K562 (cell line): ENCODE measurements around the gene HNRNPA2B1. TPM values are rescaled to one million over a fixed set of nuclear protein-coding genes. Genes with fewer than 3 reads are reported as not detected.

Source experiments
- ATF6 ChIP-seq: sonication (generic); formaldehyde crosslinking; IDR thresholded peaks from 2 replicates; pipeline ENCODE4 v1.4.0; 2020; ENCODE audit warnings: mild to moderate bottlenecking, missing genetic modification reagents
- BCL6 ChIP-seq: fragments of 250-450 bp; sonication (Bioruptor Pico); IDR thresholded peaks from 2 replicates; pipeline ENCODE4 v1.4.0; 2020
- CHD2 ChIP-seq: IDR thresholded peaks from 2 replicates; pipeline ENCODE4 v1.6.1; 2011; ENCODE audit warnings: low read depth, low read length
- EP300 ChIP-seq: IDR thresholded peaks from 2 replicates; pipeline ENCODE4 v1.6.1; 2012; ENCODE audit warnings: low read length, improper control_type of control experiment
- FIP1L1 ChIP-seq: fragments of 200-400 bp; formaldehyde crosslinking; IDR thresholded peaks from 2 replicates; pipeline ENCODE4 v1.6.1; 2018; ENCODE audit warnings: mild to moderate bottlenecking, low read depth, low read length; ENCODE audit not compliant: poor library complexity, severe bottlenecking
- HDAC2 ChIP-seq: fragments of 450-650 bp; IDR thresholded peaks from 2 replicates; pipeline ENCODE4 v1.6.1; 2016; ENCODE audit warnings: mild to moderate bottlenecking
- KHSRP ChIP-seq: fragments of 450-650 bp; IDR thresholded peaks from 2 replicates; pipeline ENCODE4 v1.6.1; 2017
- KLF13 ChIP-seq: fragments of 450-650 bp; IDR thresholded peaks from 2 replicates; pipeline ENCODE4 v1.6.1; 2016; ENCODE audit warnings: missing genetic modification characterization, low read depth, mild to moderate bottlenecking, missing compliant biosample characterization, moderate library complexity, borderline replicate concordance
- LARP7 ChIP-seq: fragments of 450-650 bp; IDR thresholded peaks from 2 replicates; pipeline ENCODE4 v1.6.1; 2016
- RBM25 ChIP-seq: fragments of 200-400 bp; formaldehyde crosslinking; IDR thresholded peaks from 2 replicates; pipeline ENCODE4 v1.6.1; 2018; ENCODE audit warnings: low read length, low read depth, moderate library complexity; ENCODE audit not compliant: severe bottlenecking
- SMAD4 ChIP-seq: fragments of 250-450 bp; sonication (Bioruptor Pico); conservative IDR thresholded peaks from 2 replicates; pipeline ENCODE4 v1.8.0; 2021; ENCODE audit warnings: inconsistent platforms, mild to moderate bottlenecking, moderate library complexity
- SMARCA5 ChIP-seq: fragments of 450-650 bp; IDR thresholded peaks from 2 replicates; pipeline ENCODE4 v1.6.1; 2016
- STAT5B ChIP-seq: fragments of 250-450 bp; sonication (Bioruptor Pico); IDR thresholded peaks from 2 replicates; pipeline ENCODE4 v1.8.0; 2021; ENCODE audit warnings: mild to moderate bottlenecking, inconsistent platforms
- TFAM ChIP-seq: fragments of 250-450 bp; sonication (Bioruptor Pico); conservative IDR thresholded peaks from 2 replicates; pipeline ENCODE4 v1.5.0; 2021; ENCODE audit warnings: mild to moderate bottlenecking, moderate library complexity
- TFE3 ChIP-seq: fragments of 450-650 bp; formaldehyde crosslinking; IDR thresholded peaks from 2 replicates; pipeline ENCODE4 v1.4.0; 2020; ENCODE audit warnings: mild to moderate bottlenecking, mixed read lengths
- ZNF133 ChIP-seq: fragments of 250-450 bp; sonication (Bioruptor Pico); IDR thresholded peaks from 2 replicates; pipeline ENCODE4 v1.4.0; 2020; ENCODE audit warnings: mild to moderate bottlenecking
- ZNF347 ChIP-seq: fragments of 450-650 bp; formaldehyde crosslinking; IDR thresholded peaks from 2 replicates; pipeline ENCODE4 v1.4.0; 2020; ENCODE audit warnings: low read depth, mild to moderate bottlenecking, moderate library complexity
- ZNF57 ChIP-seq: fragments of 450-650 bp; formaldehyde crosslinking; IDR thresholded peaks from 2 replicates; pipeline ENCODE4 v1.4.0; 2020; ENCODE audit warnings: mild to moderate bottlenecking, moderate library complexity
- ZNF764 ChIP-seq: fragments of 250-450 bp; sonication (Bioruptor Pico); IDR thresholded peaks from 2 replicates; pipeline ENCODE4 v1.4.0; 2020; ENCODE audit warnings: low read depth, mild to moderate bottlenecking, moderate library complexity
- ZNF778 ChIP-seq: fragments of 450-650 bp; formaldehyde crosslinking; IDR thresholded peaks from 2 replicates; pipeline ENCODE4 v1.4.0; 2020; ENCODE audit warnings: mild to moderate bottlenecking, moderate library complexity
- polyA plus RNA-seq, 8 experiments: library from polyadenylated mRNA; depleted of rRNA in 4 of 8; stranded (reverse) in 5 of 8; unstranded in 3 of 8; fragments of >200 nt; fragmentation: Nextera tagmentation in 2 of 8; fragmentation: Illumina TruSeq in 1 of 8; extraction: Ambion mirVana in 2 of 8; extraction: Trizol in 1 of 8; gene quantifications; 2 replicates each; pipeline versions ENCODE4 v1.2.1 to v1.2.3, GENCODE V29; 2011 to 2014; ENCODE audit warnings: inconsistent platforms in 1 of 8, missing spikeins in 1 of 8
- total RNA-seq, 7 experiments: library from RNA; depleted of rRNA in 6 of 7; stranded (reverse); fragments of >200 nt in 6 of 7; fragmentation: Illumina TruSeq in 2 of 7; extraction: Trizol in 2 of 7; gene quantifications; 2 replicates each; pipeline versions ENCODE4 v1.2.1 to v1.2.3, GENCODE V29; 2011 to 2021; ENCODE audit warnings: low replicate concordance in 1 of 7
- TF ChIP-seq, protein P1 (sequence below): sonication (generic); formaldehyde crosslinking; IDR thresholded peaks from 2 replicates; pipeline ENCODE4 v1.8.0; 2022; ENCODE audit warnings: mild to moderate bottlenecking, low read depth, missing genetic modification reagents
- TF ChIP-seq, protein P2 (sequence below): fragments of 450-650 bp; IDR thresholded peaks from 2 replicates; pipeline ENCODE4 v1.6.1; 2016; ENCODE audit warnings: low read depth, mild to moderate bottlenecking, moderate library complexity
- TF ChIP-seq, protein P3 (sequence below): IDR thresholded peaks from 3 replicates; pipeline ENCODE4 v1.6.1; 2011; ENCODE audit warnings: borderline replicate concordance, mild to moderate bottlenecking; ENCODE audit not compliant: insufficient read length, insufficient read depth

HNRNPA2B1 gene
- total and polyA plus RNA-seq, 9 of the 15 experiments (the other 6 are each of a cell fraction or from before 2014, with no cell fraction given) = 630 to 1,989 (median 865) TPM

DNA sequence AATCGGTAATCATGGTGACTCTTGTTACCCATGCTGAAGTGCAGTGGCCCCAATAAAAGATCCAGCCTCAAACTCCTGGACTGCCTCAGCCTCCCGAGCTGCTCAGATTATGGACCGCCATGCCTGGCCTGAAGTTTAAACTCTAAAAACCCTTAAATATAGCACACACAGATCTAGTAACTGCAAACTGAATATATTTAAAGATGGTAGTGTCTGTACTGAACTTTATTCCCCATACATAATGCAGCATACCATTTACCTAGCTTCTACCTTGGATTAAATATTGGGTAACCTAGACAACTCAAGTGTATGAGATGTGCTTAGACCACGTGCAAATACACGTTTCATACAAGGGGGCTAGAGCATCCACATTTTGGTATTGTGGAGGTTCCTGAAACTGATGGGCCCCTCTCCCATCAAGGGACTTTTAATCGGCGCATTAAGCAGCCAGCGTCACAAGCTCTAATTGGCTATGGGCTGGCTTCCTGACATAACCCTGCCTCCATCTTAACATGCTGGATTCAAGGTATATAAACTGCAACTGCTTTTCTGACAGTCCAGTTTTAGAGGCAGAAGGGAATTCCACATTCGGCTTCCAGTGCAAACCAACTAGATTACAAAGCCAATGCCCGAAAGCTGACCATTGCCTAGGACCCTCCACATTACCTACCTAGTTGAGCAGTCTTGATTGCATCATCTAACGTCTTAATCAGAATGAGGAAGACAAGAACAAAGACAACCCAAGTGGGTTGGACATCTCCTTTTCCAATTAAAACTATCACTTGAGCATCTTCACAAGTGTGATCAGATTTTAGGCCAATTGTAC lies 13.0 kb downstream of the HNRNPA2B1 start (continued):
- TF ChIP-seq STAT5B (CRISPR knock-in tag) (no peak), ZNF778 (CRISPR knock-in tag) (no peak), HDAC2 (0 out of 2 replicates have a peak, but pooled peaks have one; percentile 19), KLF13 (tag) (no peak), ATF6 (no peak), TFAM (CRISPR knock-in tag) (no peak), EP300 (no peak), RBM25 (no peak), KHSRP (no peak; the same call in none of the 2 replicates), FIP1L1 (no peak), ZNF347 (CRISPR knock-in tag) (no peak; the same call in 1 of the 2 replicates), ZNF764 (CRISPR knock-in tag) (no peak), TFE3 (CRISPR knock-in tag) (no peak; the same call in 1 of the 2 replicates), CHD2 (peak; percentile 72), SMARCA5 (no peak), LARP7 (no peak), ZNF57 (CRISPR knock-in tag) (0 out of 2 replicates have a peak, but pooled peaks have one; percentile 64), BCL6 (CRISPR knock-in tag) (0 out of 2 replicates have a peak, but pooled peaks have one; percentile 9), SMAD4 (CRISPR knock-in tag) (no peak), ZNF133 (CRISPR knock-in tag) (no peak)
- TF ChIP-seq, protein P1, sequence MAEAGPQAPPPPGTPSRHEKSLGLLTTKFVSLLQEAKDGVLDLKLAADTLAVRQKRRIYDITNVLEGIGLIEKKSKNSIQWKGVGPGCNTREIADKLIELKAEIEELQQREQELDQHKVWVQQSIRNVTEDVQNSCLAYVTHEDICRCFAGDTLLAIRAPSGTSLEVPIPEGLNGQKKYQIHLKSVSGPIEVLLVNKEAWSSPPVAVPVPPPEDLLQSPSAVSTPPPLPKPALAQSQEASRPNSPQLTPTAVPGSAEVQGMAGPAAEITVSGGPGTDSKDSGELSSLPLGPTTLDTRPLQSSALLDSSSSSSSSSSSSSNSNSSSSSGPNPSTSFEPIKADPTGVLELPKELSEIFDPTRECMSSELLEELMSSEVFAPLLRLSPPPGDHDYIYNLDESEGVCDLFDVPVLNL (CRISPR knock-in tag) = no peak
- TF ChIP-seq, protein P2, sequence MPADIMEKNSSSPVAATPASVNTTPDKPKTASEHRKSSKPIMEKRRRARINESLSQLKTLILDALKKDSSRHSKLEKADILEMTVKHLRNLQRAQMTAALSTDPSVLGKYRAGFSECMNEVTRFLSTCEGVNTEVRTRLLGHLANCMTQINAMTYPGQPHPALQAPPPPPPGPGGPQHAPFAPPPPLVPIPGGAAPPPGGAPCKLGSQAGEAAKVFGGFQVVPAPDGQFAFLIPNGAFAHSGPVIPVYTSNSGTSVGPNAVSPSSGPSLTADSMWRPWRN = no peak
- TF ChIP-seq, protein P3, sequence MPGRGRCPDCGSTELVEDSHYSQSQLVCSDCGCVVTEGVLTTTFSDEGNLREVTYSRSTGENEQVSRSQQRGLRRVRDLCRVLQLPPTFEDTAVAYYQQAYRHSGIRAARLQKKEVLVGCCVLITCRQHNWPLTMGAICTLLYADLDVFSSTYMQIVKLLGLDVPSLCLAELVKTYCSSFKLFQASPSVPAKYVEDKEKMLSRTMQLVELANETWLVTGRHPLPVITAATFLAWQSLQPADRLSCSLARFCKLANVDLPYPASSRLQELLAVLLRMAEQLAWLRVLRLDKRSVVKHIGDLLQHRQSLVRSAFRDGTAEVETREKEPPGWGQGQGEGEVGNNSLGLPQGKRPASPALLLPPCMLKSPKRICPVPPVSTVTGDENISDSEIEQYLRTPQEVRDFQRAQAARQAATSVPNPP = no peak
